ENCODE results near the gene SH3BP2. TPM values are rescaled to one million over a fixed set of nuclear protein-coding genes. Genes with fewer than 3 reads are reported as not detected.
"Not testable (repeated sequence)": the region's sequence is repeated elsewhere in the genome, so short reads cannot be mapped to it uniquely, and the experiment has no call there.

Gene SH3BP2
- polyA plus RNA-seq, 1 donor (not counting 4 experiments of a cell fraction or from before 2014, with no cell fraction given) = 11.2 TPM

GRCh38 chr4:2761035-2761923 lies 31.6 kb upstream of the SH3BP2 start:
- H3K9ac ChIP-seq (ENCODE audit: control insufficient read depth, extremely low read depth, insufficient read depth, low read length) = no peak overlapping the region
- no peaks in the 10 kb centered on the region for H3K79me2 ChIP-seq (ENCODE audit: control insufficient read depth, insufficient read depth, low read length)
- no peak overlapping the region for H3K4me3 ChIP-seq (ENCODE audit: control insufficient read depth in 2 of 3, extremely low read depth in 1 of 3, insufficient read depth in 2 of 3, low read depth in 1 of 3, low read length in 3 of 3)
- no peaks in the 10 kb centered on the region for H3K27me3 ChIP-seq (ENCODE audit: control insufficient read depth, extremely low read depth, insufficient read depth, low read length)
- no peaks in the 10 kb centered on the region for H4K20me1 ChIP-seq (ENCODE audit: control insufficient read depth, extremely low read depth, insufficient read depth, low read length)
- H3K4me2 ChIP-seq (ENCODE audit: control insufficient read depth, extremely low read depth, insufficient read depth, low read depth, low read length) = no peak overlapping the region
- no peak for DNase-seq (ENCODE audit: low read depth, low spot score)
- H3K9me1 ChIP-seq (ENCODE audit: control insufficient read depth, extremely low read depth, insufficient read depth, low read length) = no peaks in the 10 kb centered on the region
- TF ChIP-seq EZH2 (IDR thresholded peaks at IDR 0.05; ENCODE audit: low read length) = no peak
- TF ChIP-seq, protein P1, sequence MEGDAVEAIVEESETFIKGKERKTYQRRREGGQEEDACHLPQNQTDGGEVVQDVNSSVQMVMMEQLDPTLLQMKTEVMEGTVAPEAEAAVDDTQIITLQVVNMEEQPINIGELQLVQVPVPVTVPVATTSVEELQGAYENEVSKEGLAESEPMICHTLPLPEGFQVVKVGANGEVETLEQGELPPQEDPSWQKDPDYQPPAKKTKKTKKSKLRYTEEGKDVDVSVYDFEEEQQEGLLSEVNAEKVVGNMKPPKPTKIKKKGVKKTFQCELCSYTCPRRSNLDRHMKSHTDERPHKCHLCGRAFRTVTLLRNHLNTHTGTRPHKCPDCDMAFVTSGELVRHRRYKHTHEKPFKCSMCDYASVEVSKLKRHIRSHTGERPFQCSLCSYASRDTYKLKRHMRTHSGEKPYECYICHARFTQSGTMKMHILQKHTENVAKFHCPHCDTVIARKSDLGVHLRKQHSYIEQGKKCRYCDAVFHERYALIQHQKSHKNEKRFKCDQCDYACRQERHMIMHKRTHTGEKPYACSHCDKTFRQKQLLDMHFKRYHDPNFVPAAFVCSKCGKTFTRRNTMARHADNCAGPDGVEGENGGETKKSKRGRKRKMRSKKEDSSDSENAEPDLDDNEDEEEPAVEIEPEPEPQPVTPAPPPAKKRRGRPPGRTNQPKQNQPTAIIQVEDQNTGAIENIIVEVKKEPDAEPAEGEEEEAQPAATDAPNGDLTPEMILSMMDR (optimal IDR thresholded peaks at IDR 0.05 in 1 of 3, IDR thresholded peaks at IDR 0.05 in 1 of 3, conservative IDR thresholded peaks at IDR 0.05 in 1 of 3; ENCODE audit: extremely low read depth in 1 of 3, insufficient read depth in 2 of 3, low read length in 3 of 3) = peak in 2 of 3 experiments; percentile 14 to 20
- peaks cover 8% of the 10 kb centered on the region for H3K4me1 ChIP-seq (ENCODE audit: control insufficient read depth, extremely low read depth, insufficient read depth, low read length)
- FAIRE-seq = no peak
- dilution Hi-C loops (cut with MboI; ENCODE audit: extremely low pct_ligation_motif_present, low sequenced_read_pairs) = no loop called here
- H3K27ac ChIP-seq (ENCODE audit: control insufficient read depth, insufficient read depth, low read length) = no peak overlapping the region
- no peaks in the 10 kb centered on the region for H3K36me3 ChIP-seq (ENCODE audit: control insufficient read depth in 2 of 2, extremely low read depth in 1 of 2, insufficient read depth in 2 of 2, low read length in 2 of 2)
- no peaks in the 10 kb centered on the region for H3K9me3 ChIP-seq (ENCODE audit: control insufficient read depth, low read depth, low read length)
- H2AFZ ChIP-seq (ENCODE audit: control insufficient read depth, low read length) = no peak overlapping the region

- H3K36me3 ChIP-seq (ENCODE audit: control insufficient read depth in 2 of 2, extremely low read depth in 1 of 2, insufficient read depth in 2 of 2, low read length in 2 of 2) = no peaks in the 10 kb centered on the region
- no peaks in the 10 kb centered on the region for H3K9me3 ChIP-seq (ENCODE audit: control insufficient read depth, low read depth, low read length)
- dilution Hi-C loops (cut with MboI; ENCODE audit: extremely low pct_ligation_motif_present, low sequenced_read_pairs) = no loop called here
Measured at GRCh38 chr4:2762048-2762447, 30.8 kb upstream of the SH3BP2 start.

DNA sequence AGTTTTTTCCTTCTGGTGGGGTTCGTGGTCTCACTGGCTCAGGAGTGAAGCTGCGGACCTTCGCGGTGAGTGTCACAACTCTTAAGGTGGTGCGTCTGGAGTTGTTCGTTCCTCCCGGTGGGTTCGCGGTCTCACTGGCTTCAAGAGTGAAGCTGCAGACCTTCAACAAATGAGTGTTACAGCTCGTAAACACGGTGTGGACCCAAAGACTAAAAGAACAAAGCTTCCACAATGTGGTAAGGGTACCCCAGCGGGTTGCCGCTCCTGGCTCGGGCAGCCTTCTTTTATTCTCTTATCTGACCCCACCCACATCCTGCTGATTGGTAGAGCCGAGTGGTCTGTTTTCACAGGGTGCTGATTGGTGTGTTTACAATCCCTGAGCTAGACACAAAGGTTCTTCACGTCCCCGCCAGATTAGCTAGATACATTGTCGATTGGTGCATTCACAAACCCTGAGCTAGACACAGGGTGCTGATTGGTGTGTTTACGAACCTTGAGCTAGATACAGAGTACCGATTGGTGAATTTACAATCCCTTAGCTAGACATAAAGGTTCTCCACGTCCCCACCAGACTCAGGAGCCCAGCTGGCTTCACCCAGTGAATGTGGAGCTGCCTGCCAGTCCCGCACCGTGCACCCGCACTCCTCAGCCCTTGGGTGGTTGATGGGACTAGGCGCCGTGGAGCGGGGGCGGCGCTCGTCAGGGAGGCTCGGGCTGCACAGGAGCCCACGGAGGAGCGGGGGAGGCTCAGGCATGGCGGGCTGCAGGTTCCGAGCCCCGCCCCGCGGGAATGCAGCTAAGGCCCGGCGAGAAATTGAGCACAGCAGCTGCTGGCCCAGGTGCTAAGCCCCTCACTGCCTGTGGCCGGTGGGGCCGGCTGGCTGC lies 30.2 kb upstream of the SH3BP2 start:
- H3K9ac ChIP-seq (ENCODE audit: control insufficient read depth, extremely low read depth, insufficient read depth, low read length); H3K27me3 ChIP-seq (ENCODE audit: control insufficient read depth, extremely low read depth, insufficient read depth, low read length); H4K20me1 ChIP-seq (ENCODE audit: control insufficient read depth, extremely low read depth, insufficient read depth, low read length); DNase-seq (ENCODE audit: low read depth, low spot score); H3K36me3 ChIP-seq (ENCODE audit: control insufficient read depth in 2 of 2, extremely low read depth in 1 of 2, insufficient read depth in 2 of 2, low read length in 2 of 2); H3K9me1 ChIP-seq (ENCODE audit: control insufficient read depth, extremely low read depth, insufficient read depth, low read length); H3K4me1 ChIP-seq (ENCODE audit: control insufficient read depth, extremely low read depth, insufficient read depth, low read length); FAIRE-seq; H3K27ac ChIP-seq (ENCODE audit: control insufficient read depth, insufficient read depth, low read length); H3K4me2 ChIP-seq (ENCODE audit: control insufficient read depth, extremely low read depth, insufficient read depth, low read depth, low read length); H3K9me3 ChIP-seq (ENCODE audit: control insufficient read depth, low read depth, low read length); dilution Hi-C loops (cut with MboI; ENCODE audit: extremely low pct_ligation_motif_present, low sequenced_read_pairs); H3K79me2 ChIP-seq (ENCODE audit: control insufficient read depth, insufficient read depth, low read length); H2AFZ ChIP-seq (ENCODE audit: control insufficient read depth, low read length); H3K4me3 ChIP-seq (ENCODE audit: control insufficient read depth in 2 of 3, extremely low read depth in 1 of 3, insufficient read depth in 2 of 3, low read depth in 1 of 3, low read length in 3 of 3): not testable (repeated sequence)

More at GRCh38 chr4:2762048-2762447, 30.8 kb upstream of the SH3BP2 start:
- Histone ChIP-seq H2AFZ (ENCODE audit: control insufficient read depth, low read length) (no peak overlapping the region), H3K4me3 (ENCODE audit: control insufficient read depth in 2 of 3, extremely low read depth in 1 of 3, insufficient read depth in 2 of 3, low read depth in 1 of 3, low read length in 3 of 3) (no peak overlapping the region), H3K27ac (ENCODE audit: control insufficient read depth, insufficient read depth, low read length) (no peak overlapping the region), H3K9ac (ENCODE audit: control insufficient read depth, extremely low read depth, insufficient read depth, low read length) (no peak overlapping the region), H3K79me2 (ENCODE audit: control insufficient read depth, insufficient read depth, low read length) (no peaks in the 10 kb centered on the region), H3K4me2 (ENCODE audit: control insufficient read depth, extremely low read depth, insufficient read depth, low read depth, low read length) (no peak overlapping the region), H4K20me1 (ENCODE audit: control insufficient read depth, extremely low read depth, insufficient read depth, low read length) (no peaks in the 10 kb centered on the region), H3K9me1 (ENCODE audit: control insufficient read depth, extremely low read depth, insufficient read depth, low read length) (no peaks in the 10 kb centered on the region), H3K27me3 (ENCODE audit: control insufficient read depth, extremely low read depth, insufficient read depth, low read length) (no peaks in the 10 kb centered on the region), H3K4me1 (ENCODE audit: control insufficient read depth, extremely low read depth, insufficient read depth, low read length) (peaks cover 4% of the 10 kb centered on the region)
- TF ChIP-seq, protein P1 (optimal IDR thresholded peaks at IDR 0.05 in 1 of 3, IDR thresholded peaks at IDR 0.05 in 1 of 3, conservative IDR thresholded peaks at IDR 0.05 in 1 of 3; ENCODE audit: extremely low read depth in 1 of 3, insufficient read depth in 2 of 3, low read length in 3 of 3) = no peak
- TF ChIP-seq EZH2 (IDR thresholded peaks at IDR 0.05; ENCODE audit: low read length) = no peak
- FAIRE-seq (no peak), DNase-seq (ENCODE audit: low read depth, low spot score) (no peak)

All from keratinocyte (primary cell).